ENCODE measurements around the gene RYR1. TPM values are rescaled to one million over a fixed set of nuclear protein-coding genes. Genes with fewer than 3 reads are reported as not detected.
"Not testable (repeated sequence)": the region's sequence is repeated elsewhere in the genome, so short reads cannot be mapped to it uniquely, and the experiment has no call there.

RYR1 gene
- total and polyA plus RNA-seq, 2 of the 8 experiments (the other 6 are each of a cell fraction or from before 2014, with no cell fraction given) = 5.8 to 11.8 TPM

DNA sequence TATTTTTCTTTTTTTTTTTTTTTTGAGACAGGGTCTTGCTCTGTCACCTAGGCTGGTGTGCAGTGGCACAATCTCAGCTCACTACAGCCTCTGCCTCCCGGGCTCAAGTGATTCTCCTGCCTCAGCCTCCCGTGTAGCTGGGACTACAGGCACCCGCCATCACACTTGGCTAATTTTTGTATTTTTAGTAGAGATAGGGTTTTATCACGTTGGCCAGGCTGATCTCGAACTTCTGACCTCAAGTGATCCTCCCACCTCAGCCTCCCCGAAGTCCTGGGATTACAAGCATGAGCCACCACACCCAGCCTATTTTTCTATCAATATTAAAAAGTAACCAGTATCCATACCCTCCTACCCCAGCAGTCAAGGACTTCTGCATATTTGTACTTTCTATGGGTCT lies 23.1 kb upstream of the RYR1 start:
- H3K4me2 ChIP-seq (ENCODE audit: insufficient read depth in 1 of 2, low read depth in 2 of 2, low read length in 2 of 2); H3K23ac ChIP-seq (ENCODE audit: insufficient read length); H4K91ac ChIP-seq (replicated peaks; ENCODE audit: insufficient read length, low read length); H3K23me2 ChIP-seq (ENCODE audit: low read depth, low read length); H3K9me3 ChIP-seq (ENCODE audit: insufficient read depth in 2 of 2, low read depth in 1 of 2, low read length in 1 of 2); H2BK120ac ChIP-seq (replicated peaks; ENCODE audit: low read depth, low read length); H3K9ac ChIP-seq (replicated peaks in 1 of 4; ENCODE audit: extremely low read depth in 1 of 4, low read depth in 3 of 4, low read length in 3 of 4); H3K14ac ChIP-seq (ENCODE audit: insufficient read length); H4K5ac ChIP-seq (ENCODE audit: insufficient read length, low read depth, low read length); FAIRE-seq; H3K27ac ChIP-seq (ENCODE audit: low read depth, low read length); H2BK5ac ChIP-seq (ENCODE audit: low read depth, low read length); H3K79me2 ChIP-seq (ENCODE audit: control insufficient read depth in 1 of 2, insufficient read depth in 2 of 2, low read length in 2 of 2); H3K4me3 ChIP-seq (ENCODE audit: extremely low read depth in 1 of 4, insufficient read depth in 2 of 4, low read depth in 3 of 4, low read length in 4 of 4); H2AK5ac ChIP-seq (ENCODE audit: low read depth, low read length); DNase-seq (ENCODE audit: low read depth in 1 of 2, low spot score in 2 of 2); H3K36me3 ChIP-seq (ENCODE audit: control insufficient read depth in 2 of 4, insufficient read depth in 4 of 4, low read length in 3 of 4); H2BK12ac ChIP-seq (ENCODE audit: low read depth, low read length); H3K56ac ChIP-seq (replicated peaks; ENCODE audit: insufficient read length, low read depth, low read length); H4K8ac ChIP-seq (ENCODE audit: extremely low read depth, insufficient read depth, low read length); H3K79me1 ChIP-seq (ENCODE audit: low read depth, low read length); H3K4ac ChIP-seq (replicated peaks; ENCODE audit: insufficient read length, low read depth, low read length); H3K27me3 ChIP-seq (replicated peaks in 1 of 4; ENCODE audit: control insufficient read depth in 3 of 4, extremely low read depth in 1 of 4, insufficient read depth in 3 of 4, low read length in 3 of 4); H3K18ac ChIP-seq (ENCODE audit: extremely low read depth, low read length); H2AFZ ChIP-seq (ENCODE audit: low read length); H2BK20ac ChIP-seq (ENCODE audit: low read length); H4K20me1 ChIP-seq (replicated peaks in 1 of 2; ENCODE audit: control insufficient read depth in 1 of 2, insufficient read depth in 2 of 2, low read length in 2 of 2); H3K4me1 ChIP-seq (replicated peaks in 1 of 4; ENCODE audit: control insufficient read depth in 3 of 4, insufficient read depth in 4 of 4, low read length in 3 of 4); H2BK15ac ChIP-seq (ENCODE audit: low read length): not testable (repeated sequence)
- 85% methylated on average over 6 of the region's 6 CpGs; no CpG with 5 or more reads in 1 of the 2 experiments for WGBS, 2 experiments (ENCODE audit: extremely low coverage in 1 of 2, insufficient coverage in 1 of 2, insufficient read length in 1 of 2, insufficient replicate concordance in 2 of 2, low coverage in 1 of 2, low lambda C conversion rate in 2 of 2, missing lambda C conversion rate in 1 of 2)
- ChIA-PET CTCF (ENCODE audit: partially characterized antibody) (interaction anchor here (0.8 kb wide), 1 partner anchor 108 kb away, joined by 3 read pairs; no protein-coding TSS in a partner anchor), POLR2A (ENCODE audit: partially characterized antibody) (interaction anchor here (1.6 to 1.7 kb wide), 2 partner anchors 10 to 14 kb away, joined by 4 to 5 read pairs; no protein-coding TSS in a partner anchor)
